HT1080 (cell line): Measurements from ENCODE around the gene PRAC2. TPM values are rescaled to one million over a fixed set of nuclear protein-coding genes. Genes with fewer than 3 reads are reported as not detected.

Source experiments
- DNase-seq: peaks from one replicate; pipeline ENCODE4 v3.0.0-alpha.2; 2015; ENCODE audit warnings: low read depth
- total RNA-seq: library from RNA; depleted of rRNA; stranded (reverse); fragments of >200 nt; shearing (Covaris generic); gene quantifications from 2 replicates; pipeline ENCODE4 v1.2.3, GENCODE V29; 2014

The PRAC2 gene
- total RNA-seq, 1 experiment from 2014 or later, result not detected

DNA sequence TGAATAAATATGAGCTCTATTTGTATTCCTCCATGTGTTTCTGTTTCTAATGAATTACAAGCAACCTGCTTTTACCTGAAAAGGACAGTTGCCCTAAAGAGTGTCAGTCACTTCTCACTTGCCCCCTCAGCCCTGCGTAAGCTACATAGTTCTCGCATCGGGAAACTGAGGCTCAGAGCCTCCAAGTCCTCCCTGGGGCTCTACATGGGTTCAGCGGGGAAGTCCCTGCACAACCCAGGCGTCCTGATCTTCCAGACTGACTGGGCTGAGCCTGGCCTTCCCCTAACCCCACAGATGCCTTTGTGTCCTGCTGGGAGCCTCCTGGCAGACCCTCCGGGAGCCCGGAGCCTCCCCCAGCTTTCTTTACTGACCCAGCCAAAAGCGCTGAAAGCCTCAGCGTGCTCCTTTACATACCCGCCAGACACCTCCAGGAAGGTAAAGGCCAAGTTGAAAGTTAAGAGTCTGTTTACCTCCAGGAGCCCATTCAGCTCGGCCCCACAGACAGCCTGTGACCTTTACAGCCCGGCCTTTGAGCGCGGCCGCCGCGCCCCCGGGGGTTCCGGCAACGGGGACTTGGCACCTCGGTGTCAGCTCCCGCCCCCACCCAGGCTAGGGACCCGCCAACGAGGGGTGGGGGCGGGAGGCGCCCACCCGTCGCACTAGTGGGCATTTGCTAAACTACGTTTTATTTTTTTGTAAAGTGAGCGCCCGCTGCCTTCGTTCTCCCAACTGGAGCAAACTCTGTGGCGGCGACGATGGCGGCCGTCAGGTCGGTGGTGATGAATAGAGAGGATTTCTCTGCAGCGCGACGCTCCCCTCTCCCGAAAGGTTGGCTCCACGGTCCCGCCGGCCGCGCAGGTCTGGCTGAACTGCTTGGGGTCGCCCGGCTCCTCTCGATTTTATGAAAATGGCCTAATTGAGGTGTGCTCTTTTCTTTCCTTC, 10.0 kb downstream of the PRAC2 start:
- DNase-seq, result no peak

DNA sequence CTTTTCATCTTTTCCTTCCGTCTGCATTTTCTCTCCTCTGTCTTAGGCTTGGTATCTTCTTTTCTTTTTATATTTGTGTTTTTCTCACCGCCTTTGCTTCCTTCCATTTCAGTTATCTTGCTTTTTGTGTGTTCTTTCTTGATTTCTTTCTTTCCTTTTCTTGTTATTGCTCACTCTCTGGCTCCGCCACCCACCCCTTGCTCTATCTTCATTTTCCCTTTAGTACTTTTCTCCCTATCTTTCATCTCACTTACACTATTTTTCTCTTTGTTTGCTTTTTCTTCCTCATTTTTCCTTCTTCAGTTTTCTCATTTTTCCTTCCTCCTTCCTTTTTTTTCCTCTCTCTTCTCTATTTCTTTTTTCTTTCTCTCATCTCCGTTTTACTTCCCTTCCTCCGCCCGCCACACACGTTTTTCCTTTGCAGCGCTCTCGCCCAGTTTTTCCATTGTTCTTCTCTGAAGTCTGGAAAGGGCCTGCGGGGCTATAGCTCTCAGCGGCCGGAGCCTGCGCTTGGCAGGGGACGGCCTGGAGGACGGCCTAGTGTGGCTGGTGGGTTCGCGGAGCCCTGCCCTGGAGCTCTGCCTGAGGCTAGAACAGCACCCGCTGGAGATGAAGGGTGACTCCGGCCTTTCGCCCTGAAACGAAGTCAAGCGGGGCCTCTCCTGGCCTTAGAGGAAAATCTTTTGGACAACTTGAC, 10.8 kb downstream of the PRAC2 start:
- DNase-seq, result no peak

DNA sequence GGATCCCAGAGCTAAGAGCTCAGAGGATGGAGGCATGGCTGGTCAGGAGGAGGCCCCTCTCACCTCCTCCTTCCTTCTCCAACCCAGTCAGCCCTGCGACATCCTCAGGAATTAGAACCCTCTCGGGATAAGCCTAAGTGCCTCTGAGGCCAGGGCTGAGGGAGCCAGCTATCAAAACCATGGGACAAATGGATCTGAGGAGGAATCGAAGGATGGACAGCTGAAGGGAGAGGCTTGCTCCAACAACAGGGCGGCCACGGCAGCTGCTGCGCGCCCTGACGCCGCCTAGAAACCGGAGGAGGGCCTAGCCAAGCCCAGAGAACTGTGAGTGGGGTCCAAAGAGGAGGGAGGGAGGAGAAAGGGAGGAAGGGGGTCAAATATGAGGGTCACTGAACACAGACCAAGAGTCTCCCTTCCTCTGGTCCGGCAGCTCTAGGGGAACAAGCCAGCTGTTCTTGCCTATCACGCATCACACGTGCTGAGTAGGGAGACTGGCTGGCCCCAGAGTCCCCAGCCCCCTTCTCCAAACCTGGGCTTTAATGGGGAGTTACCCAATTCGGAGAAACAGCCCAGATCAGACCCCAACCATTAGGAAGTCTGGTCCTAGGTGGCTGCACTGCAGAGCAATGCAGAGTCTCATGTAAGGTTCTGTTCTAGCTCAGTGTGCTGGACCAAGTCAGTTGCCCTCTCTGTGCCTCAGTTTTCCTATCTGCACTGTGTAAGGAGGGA, 11.5 kb downstream of the PRAC2 start:
- no peak for DNase-seq

DNA sequence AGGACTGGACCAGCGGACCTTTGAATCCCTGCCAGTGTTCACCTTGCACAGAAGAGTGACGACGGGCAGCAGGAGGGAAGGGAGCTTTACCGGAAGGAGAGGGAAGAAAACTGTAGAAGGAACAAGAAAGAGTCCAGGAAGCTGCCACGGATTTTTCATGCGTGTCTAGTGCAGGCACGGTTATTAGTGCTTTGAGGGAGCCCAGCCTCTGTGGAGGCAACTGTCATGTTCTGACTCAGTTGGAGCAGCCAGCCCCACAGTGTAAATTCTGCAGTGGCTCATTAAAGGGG, 12.0 kb downstream of the PRAC2 start:
- DNase-seq, result no peak

DNA sequence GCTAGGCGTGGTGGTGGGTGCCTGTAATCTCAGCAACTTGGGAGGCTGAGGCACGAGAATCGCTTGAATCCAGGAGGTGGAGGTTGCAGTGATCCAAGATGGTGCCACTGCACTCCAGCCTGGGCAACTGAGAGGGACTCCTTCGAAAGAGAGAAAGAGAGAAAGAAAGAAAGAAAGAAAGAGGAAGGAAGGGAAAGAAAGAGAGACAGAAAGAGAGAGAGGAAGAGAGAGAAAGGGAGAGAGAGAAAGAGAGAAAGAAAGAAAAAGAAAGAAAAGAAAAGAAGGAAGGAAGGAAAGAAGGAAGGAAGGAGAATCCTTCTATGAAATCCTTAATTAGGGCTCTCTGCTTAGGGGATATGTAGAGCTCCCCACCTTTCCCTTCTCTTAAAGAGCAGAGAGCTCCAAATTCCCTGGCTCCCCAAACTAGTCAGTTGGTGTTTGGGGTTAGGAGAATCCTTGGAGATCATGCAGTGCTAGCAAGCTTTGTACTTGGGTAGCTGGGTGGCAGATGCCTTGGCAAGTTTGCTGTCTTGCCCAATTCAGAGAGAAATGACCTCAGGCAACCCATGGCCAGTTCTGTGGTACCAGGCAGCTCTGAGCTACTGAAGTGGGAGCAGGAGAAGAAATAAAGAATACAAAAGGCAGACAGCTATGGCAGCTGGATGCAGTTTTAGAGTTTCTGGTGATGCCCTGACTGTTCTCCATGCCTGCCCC, 14.5 kb downstream of the PRAC2 start:
- DNase-seq, result no peak

DNA sequence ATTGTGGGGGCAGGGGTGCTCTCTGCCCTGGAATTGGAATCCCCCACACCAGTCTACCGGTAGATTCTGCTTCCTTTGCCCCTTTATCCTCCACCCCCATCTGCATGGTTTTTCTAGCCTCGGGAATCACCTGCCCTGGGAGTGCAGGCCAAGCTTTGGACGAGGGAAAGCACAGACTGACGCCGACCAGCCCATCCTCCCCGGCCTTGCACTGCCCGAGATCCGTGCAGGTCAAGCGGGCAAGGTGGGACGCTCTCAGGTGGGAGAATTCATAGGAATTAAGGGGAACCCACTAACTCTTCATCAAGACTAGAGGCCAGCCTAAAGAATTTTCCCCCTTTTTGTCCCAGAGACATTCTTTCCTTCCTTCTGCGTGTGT, 15.4 kb downstream of the PRAC2 start:
- no peak for DNase-seq

DNA sequence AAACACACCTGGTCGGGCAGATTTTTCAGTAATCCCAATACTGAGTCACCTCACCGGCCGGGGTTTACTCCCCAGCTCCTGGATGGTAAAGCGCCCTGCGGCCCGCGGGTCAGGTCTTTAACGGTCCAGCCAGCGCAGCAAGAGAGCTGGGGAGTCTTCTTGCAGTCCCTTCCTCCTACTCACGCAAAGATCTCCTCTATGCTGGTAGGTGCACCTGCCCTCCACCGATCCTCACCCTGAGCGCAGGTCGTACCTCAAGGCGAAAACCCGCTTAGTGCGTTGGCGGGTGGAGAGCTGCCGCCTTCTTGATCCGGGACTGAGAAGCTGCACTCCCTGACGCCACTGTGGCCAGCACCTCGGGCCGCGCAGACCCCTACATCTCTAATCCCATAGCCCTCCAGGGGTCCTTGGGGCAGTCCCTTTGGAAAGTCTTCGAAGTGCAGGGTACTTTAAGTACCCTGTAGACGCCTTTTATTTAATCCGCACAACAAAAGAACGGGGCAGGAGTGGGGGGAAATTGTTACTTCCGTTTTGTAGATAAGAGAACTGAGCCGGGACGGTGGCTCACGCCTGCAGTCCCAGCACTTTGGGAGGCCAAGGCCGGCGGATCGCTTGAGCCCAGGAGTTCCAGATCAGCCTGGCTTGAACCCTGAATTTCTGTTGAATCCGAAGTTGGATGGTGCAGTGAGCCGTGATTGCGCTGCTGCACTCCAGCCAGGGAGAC, 16.0 kb downstream of the PRAC2 start:
- DNase-seq, result no peak

DNA sequence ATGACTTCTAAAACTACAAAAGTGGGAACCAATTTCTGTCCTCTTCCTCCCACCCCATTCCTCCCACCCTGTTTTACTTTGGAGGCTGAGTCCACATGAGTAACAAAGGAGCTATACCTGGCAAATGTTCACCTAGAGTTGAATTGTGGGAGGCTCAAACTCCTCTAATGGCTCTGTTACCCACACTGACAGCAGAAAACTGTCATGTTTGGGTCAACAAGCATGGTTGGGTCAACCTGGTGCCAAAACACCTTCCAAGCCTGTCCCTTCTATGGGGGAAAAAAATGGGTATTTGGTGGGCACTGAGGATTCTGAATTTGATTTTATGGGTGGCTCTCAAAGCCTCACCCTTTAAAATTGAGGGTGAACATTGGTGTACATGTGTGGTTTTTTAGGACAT, 17.6 kb downstream of the PRAC2 start:
- DNase-seq, result no peak

DNA sequence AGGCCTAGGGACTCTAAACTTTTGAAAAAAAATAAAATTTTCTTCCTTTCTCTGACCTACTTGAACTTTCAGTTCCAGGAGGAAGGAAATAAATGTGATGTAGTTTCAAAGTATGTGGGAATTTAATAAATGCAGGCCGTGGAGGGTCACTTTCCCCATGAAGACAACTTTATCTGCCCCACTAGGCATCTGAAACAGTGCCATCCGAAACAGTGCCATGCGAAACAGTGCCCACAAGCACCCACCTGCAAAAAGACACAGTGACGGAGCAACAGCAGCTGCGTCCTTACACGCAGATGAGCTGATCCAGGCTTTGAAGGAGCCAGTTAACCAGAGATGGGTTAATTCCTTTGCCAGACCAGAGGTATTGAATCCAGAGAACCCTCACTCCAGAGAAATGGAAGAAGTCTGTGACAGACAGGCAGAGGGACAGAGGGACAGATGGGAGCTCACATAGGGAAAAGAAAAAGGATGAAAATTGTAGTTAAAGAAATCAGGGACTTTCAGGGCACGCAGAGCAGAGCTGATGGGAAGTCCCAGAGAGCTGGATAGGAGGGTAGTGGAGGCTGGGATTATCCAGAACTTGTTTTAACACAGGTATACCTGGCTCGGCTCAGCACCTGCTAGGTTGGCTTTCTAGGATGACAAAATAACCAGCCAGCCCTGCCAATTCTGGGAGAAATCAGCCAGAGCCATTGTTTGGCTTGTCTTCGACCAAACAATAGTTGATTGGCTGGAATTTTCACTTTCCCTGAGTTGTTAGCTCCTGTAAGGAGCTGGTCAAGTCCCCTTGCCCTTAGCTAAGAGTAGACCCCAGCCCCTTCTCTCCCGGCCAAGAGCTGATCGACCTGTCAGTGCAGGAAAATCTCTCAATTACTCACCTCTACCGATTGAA, 22.6 kb downstream of the PRAC2 start:
- DNase-seq, result no peak

DNA sequence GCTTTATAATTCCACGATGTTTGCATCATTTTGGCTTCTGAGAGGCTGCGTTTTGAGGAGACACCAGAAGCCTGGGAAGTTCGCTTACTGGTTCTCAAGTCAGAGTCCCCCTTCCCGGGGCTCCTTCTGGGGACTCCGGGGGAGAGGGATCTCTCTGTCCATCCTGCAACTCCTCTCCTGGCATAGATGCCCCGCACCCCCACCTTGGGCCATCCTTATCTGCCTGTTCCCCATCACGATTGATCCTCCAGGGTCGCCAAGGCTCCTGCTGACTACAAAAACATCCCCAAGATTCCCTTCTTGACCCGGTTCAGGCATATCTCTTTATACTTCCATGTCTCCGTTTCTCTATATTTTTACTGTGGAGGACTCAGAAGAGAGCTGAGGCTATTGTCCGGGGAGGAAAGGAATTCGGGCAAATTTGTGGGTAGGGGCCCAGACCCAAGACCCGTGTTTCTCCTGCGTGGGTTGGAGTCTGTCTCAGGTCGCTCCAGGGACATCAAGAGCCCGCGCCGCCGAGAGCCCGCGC, 24.0 kb downstream of the PRAC2 start:
- no peak for DNase-seq

DNA sequence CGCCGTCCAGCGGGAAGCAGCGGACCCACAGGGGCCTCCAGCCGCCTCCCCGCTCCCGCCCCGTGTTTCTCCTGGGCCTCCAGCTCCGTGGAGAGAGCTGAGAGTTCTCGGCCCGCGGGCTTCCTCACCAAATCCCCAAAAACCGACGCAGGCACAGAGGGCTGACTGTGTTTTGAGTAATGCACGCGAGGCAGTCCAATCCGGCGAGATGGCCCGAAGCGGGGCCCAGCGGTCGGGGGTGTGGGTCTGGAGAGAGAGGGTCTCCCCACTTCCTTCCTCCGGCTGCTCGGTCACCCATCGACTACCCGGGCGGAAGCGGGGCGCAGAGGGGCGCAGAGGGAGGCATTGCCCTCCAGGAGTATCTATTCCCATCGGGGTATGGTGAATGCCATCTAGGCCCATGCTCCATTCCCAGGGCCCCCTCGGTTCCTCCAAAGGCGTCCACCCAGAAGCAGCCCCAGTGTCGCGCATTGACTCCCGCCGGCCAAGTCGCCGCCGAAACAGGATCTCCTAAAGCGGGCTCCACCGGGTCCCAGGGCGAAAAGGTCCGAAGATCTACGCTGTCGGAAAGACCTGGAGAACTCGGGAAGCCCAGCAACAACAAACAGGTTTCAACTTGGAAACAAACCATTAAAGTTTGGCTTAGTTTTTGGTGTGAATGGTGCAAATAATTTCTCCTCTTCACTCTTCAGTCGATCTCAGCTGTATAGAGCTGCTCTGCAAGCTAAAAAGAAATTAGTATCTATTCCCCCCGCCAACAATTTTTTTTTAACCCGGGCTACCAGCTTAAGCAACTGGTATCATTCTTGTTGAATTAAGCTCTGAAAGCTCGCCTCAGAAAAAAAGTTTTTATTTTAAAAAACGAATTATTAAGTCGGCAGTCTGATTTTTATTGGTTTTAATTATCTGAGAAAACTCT, 24.7 kb downstream of the PRAC2 start:
- DNase-seq, result no peak

DNA sequence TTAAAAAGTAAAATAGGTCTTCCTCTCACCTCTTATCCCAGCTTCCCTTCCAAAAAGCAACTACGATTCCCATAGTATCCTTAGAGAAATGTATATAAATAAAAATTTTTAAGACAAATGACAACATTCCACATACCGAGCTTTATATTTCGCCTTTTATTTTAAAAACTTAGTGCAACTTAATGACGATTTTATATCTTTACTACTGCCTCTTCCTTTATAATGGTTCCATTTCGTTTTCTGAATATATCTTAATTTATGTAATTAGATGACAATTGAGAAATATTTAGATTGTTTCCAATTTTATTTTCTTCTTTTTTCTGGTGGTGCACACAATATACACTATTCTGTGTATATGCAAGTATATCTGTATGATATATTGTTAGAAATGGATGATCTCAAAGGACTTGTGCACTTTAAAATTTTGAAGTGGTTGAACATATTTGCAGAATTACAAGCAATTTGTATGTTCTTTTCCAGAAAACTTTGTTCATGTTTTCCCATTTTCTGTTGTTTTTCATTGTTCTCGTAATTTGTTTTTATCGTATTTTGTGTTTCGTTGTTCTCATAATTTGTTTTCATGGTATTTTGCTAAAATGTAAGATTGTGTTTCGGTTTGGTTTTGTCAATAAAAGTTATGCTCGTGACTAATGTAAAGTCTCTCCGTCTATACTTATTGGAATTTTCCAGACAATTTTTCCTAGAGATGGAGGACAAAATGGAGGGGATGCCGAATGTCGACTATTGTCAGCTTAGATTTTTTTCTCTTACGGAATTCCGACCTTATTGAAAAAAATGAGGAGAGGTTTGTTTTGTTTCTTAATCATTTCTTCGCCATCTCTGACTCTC, 26.0 kb downstream of the PRAC2 start:
- no peak for DNase-seq

DNA sequence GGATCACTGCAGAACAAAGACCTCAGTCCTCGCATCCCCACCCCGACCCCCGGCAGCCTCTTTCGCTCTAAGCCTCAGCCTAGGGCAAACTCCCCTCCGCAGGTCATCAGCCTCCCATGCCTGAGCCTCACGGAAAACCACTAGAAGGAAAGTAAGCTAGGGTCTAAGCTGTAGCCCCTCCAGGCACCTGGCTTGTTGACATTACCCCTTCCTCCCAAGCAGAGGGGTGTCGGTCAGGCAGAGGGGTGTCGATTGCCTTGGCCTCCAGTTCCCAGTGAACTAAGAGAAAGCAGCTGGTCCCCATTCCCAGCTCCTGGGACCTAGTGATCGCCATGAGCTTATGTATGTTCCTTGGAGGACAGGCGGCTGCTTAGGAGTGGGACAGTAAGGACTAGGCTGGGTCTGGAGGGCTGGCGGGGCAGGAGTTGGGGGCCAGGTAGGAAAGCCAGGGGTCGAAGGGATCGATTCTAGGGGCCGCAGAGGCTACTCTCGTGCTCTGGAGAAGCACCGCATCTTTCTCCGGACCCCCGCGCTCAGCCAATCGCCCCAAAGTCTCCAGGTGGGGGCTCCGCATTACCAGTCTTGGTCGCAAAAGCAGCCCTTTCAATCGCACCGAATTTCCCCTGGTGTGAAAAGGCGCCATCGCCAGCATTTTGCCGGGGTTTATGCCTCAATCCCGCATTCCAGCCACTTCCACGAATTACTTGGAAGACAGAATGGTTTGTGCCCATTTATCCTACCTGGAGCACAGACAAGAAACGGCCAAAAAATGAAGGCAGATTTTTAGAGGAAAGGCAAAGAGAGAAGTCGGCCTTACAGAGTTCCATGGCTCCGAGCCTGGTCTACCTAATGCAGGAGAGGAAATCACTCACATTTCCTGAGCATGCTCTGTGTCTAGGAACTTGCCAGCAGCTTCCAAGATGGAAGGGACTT, 26.9 kb downstream of the PRAC2 start:
- no peak for DNase-seq

DNA sequence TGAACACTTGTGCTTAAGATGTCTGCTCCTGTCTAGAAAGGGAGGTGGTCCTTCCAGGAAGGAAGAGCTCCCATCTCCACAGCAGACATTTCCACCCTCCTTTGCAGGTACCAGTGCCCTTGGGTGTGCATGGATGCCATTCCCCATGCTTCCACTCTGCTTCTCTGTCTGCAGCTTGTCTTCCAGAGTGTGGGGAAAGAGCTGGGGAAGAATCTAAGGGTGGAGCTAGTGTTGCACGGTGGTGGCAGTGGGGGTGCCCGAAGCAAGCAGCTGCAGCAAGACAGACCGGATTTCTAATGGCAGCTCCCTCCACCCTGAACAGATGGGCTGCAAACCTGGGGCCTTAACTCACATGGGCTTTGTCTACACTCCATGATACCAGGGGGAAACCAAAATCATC, 28.2 kb downstream of the PRAC2 start:
- DNase-seq, result no peak

DNA sequence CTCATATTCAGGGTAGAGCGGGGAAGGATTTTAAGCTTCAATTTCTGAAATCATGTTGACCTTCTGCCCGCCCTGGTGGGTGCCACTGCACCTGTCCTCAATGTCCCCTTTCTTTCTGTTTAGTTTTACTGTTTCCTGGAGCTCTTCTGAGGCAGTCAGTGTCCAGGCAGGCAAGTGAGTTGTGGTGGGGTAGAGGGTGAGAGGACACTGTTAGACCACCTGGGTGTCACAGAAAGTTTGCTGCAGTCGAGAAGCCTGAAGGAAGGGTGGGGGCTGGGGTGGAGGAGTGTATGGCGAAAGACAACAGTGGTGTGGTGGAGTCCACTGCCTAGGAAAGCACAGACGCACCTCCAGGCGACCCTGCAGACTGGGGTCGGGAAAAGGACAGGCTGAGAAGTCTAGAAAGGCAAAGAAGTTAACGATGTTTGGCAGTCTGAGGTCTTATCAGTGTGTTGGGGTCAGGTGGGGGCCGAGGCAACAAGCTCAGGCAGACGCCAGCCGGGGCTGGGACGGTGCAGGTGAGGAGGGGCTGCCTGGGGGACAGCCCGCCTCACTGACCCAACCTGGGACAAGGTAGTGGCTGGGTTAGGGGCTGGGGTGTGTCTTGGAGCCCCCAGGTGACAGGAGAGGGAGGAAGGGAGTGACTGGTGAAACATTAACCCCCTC, 28.9 kb downstream of the PRAC2 start:
- DNase-seq, result no peak
